GM19238 (cell line): ENCODE results near the gene SLC4A1AP.

Experiments
- DNase-seq: peaks from one replicate; pipeline ENCODE4 v3.0.0; 2011; ENCODE audit warnings: low spot score; ENCODE audit not compliant: insufficient read length

SLC4A1AP gene

GRCh38 chr2:27742571-27742970 is 78.9 kb downstream of the SLC4A1AP start:
- DNase-seq: no peak
